Stomach (tissue), 9 donors: ENCODE measurements around the gene STXBP3. TPM values are rescaled to one million over a fixed set of nuclear protein-coding genes. Genes with fewer than 3 reads are reported as not detected.

Source experiments
- DNase-seq, 2 donors: peaks; one replicate each; pipeline versions ENCODE4 v3.0.0 to v3.0.0-alpha.2; 2013 to 2019
- H3K27ac ChIP-seq, 5 donors: fragments of 200-600 bp in 4 of 5; sonication (generic) in 4 of 5; one replicate each; pipeline ENCODE4 v1.5.1; 2013 to 2019; ENCODE audit warnings: mild to moderate bottlenecking in 1 of 5, moderate library complexity in 1 of 5
- H3K27me3 ChIP-seq, 3 donors: fragments of 200-600 bp; sonication (generic); one replicate each; pipeline ENCODE4 v1.5.1; 2017 to 2019; ENCODE audit warnings: mixed run types in 1 of 3
- H3K36me3 ChIP-seq, 4 donors: fragments of 200-600 bp; sonication (generic); 1 replicate in 3 of 4; 2 replicates in 1 of 4; pipeline ENCODE4 v1.5.1; 2016 to 2019
- H3K4me1 ChIP-seq, 4 donors: fragments of 200-600 bp; sonication (generic); one replicate each; pipeline ENCODE4 v1.5.1; 2016 to 2019
- H3K4me3 ChIP-seq, 4 donors: fragments of 200-600 bp; sonication (generic) in 3 of 4; one replicate each; pipeline ENCODE4 v1.5.1; 2016 to 2019; ENCODE audit warnings: mild to moderate bottlenecking in 1 of 4
- H3K9me3 ChIP-seq, 4 donors: fragments of 200-600 bp; sonication (generic); one replicate each; pipeline ENCODE4 v1.5.1; 2016 to 2019
- EP300 ChIP-seq: sonication (generic); formaldehyde crosslinking; IDR thresholded peaks from one replicate; pipeline ENCODE4 v1.6.1; 2017; ENCODE audit warnings: antibody characterized with exemption
- POLR2A ChIP-seq, 4 donors: fragments of 450-650 bp; IDR thresholded peaks; one replicate each; pipeline ENCODE4 v1.6.1; 2016; ENCODE audit warnings: antibody characterized with exemption in 4 of 4, control low read depth in 2 of 4, mild to moderate bottlenecking in 1 of 4, moderate library complexity in 1 of 4
- POLR2AphosphoS5 ChIP-seq, 3 donors: sonication (generic); formaldehyde crosslinking; IDR thresholded peaks; one replicate each; pipeline ENCODE4 v1.6.1; 2016; ENCODE audit warnings: antibody characterized with exemption in 3 of 3
- WGBS, 5 donors: extraction: QIAGEN DNeasy Blood & Tissue Kit in 3 of 5; methylation state at CpG; one replicate each; pipeline versions ENCODE4 v1.1.5 to v1.1.7; 2013 to 2018; 5-methylcytosine and 5-hydroxymethylcytosine counted together
- intact Hi-C: fragments of 100-400 bp; cut with DNase I; formaldehyde crosslinking; loops from one replicate; pipeline ENCODE4 v1.15.1; 2023; ENCODE audit warnings: low total_unique reads
- polyA plus RNA-seq, 3 donors: library from polyadenylated mRNA; stranded (reverse); fragments of 200-250 nt; gene quantifications; one replicate each; pipeline ENCODE4 v1.2.3, GENCODE V29; 2013
- total RNA-seq, 5 donors: library from RNA; depleted of rRNA; stranded (reverse); fragments of >200 nt; gene quantifications; one replicate each; pipeline versions ENCODE4 v1.1.0 to v1.2.3, GENCODE V29; 2014 to 2016
- TF ChIP-seq, protein P1 (sequence below), 7 experiments: fragments of 450-650 bp in 4 of 7; fragments of 200-600 bp in 3 of 7; sonication (generic) in 3 of 7; IDR thresholded peaks; one replicate each; pipeline ENCODE4 v1.5.1; 2016 to 2019; ENCODE audit warnings: antibody characterized with exemption in 7 of 7, control low read depth in 2 of 7, mild to moderate bottlenecking in 1 of 7
- donor health status: healthy with polysubstance abuse.
- donor health status: Bipolar disorder and iron deficiency.
- donor health status: healthy.

Gene STXBP3
- total and polyA plus RNA-seq, 8 donors: 11.7 to 170 (median 30.8) TPM

DNA sequence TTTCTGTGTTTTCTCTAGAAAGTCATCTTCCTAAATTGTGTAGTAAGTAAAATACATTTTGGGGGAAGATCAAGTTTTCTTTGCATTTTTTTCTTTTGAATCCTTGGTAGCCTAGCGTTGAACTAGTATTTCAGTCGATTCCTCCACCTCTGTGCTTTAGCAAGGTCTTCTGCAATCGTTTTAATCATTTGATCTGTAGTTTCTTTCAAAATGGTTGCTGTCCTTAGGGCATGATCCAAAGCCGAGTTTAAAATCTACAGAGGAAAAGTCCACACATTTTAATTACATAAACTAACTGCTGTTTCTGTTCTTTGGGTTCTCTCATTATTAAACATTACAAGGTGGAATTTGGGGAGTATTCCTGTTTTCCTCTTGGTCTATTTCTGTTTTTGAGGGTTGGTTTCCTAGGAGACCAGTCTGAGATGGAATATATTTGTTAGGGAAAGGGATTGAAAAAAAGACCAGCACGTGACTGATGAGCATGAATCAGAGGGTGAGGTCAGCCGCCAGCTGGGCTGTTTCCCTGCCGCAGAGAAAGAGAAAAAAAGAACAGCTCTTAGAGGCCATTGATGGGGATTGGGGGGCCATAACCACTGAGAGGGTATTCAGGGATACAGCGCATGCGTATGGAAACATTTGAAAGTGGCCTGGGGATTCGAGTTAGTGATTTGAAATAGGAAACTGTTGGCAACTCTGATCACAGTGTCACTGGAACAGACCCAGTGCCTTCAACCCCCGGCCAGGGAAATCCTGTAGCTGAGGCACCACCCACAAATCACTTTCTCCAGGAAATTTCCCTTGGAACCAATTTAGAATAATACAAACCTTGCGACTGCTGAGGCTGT is 69.8 kb downstream of the STXBP3 start:
- peak overlapping the region; percentile 73 to 87 (median 83) for H3K27ac ChIP-seq
- H3K4me3 ChIP-seq: peak overlapping the region; percentile 3 to 26 (median 19)
- peaks cover 7 to 35% (median 16%) of the 10 kb centered on the region in 4 donors for H3K4me1 ChIP-seq
- peaks cover 0 to 5% (median 4%) of the 10 kb centered on the region in 4 donors for H3K36me3 ChIP-seq
- DNase-seq: peak; percentile 45 to 96
- intact Hi-C loops: no loop called here
- no peaks in the 10 kb centered on the region for H3K27me3 ChIP-seq
- H3K9me3 ChIP-seq: no peaks in the 10 kb centered on the region
- 18 to 31% (median 28%) methylated on average over 12 of the region's 12 CpGs for WGBS, 5 donors
- TF ChIP-seq POLR2AphosphoS5 (IDR thresholded peaks at IDR 0.05) (peak; percentile 6 to 49 (median 38)), POLR2A (IDR thresholded peaks at IDR 0.05) (no peak), EP300 (no peak)
- TF ChIP-seq, protein P1, sequence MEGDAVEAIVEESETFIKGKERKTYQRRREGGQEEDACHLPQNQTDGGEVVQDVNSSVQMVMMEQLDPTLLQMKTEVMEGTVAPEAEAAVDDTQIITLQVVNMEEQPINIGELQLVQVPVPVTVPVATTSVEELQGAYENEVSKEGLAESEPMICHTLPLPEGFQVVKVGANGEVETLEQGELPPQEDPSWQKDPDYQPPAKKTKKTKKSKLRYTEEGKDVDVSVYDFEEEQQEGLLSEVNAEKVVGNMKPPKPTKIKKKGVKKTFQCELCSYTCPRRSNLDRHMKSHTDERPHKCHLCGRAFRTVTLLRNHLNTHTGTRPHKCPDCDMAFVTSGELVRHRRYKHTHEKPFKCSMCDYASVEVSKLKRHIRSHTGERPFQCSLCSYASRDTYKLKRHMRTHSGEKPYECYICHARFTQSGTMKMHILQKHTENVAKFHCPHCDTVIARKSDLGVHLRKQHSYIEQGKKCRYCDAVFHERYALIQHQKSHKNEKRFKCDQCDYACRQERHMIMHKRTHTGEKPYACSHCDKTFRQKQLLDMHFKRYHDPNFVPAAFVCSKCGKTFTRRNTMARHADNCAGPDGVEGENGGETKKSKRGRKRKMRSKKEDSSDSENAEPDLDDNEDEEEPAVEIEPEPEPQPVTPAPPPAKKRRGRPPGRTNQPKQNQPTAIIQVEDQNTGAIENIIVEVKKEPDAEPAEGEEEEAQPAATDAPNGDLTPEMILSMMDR (IDR thresholded peaks at IDR 0.05): no peak

DNA sequence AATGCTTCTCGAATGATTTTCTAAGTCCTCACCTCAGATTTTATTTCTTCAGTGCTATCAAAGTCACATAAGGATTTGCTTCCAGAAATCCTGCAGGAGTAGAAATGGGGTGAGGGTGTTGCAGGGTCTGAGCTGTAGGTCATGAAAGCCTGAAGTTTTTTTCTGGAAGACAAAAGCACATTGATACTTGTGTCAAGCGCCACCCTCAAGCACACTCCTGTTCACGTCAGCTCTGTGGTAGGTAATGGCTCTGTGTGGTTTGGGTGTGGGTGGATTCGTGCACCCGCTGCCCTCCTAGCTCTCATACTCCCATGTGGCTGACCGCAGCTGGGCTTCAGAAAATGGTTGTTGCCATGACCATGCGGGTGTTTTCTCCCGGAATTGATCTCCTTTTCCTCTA is 70.5 kb downstream of the STXBP3 start:
- 34 to 57% (median 48%) methylated on average over 8 of the region's 8 CpGs for WGBS, 5 donors

DNA sequence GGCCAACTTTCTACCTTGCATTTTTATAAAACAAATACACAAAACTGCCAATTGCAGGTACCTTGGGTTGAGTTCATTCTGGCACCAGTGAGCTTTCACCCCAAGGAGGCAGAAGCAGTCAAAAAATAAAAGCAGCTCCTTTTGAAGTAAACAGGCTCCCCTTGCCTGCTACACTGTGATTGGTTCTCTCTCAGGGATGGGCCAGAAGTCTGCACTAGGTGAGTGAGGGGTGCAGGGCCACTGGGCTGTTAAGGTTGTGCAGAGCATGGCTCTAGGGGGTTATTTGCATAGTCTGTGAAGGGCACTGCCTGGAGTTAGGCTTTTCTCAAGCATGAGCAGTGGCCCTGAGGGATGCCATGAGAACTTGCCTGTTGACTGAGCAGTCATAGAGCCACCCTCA is 71.3 kb downstream of the STXBP3 start:
- intact Hi-C loops: no loop called here

More for the DNA sequence above, 70.5 kb downstream of the STXBP3 start:
- Histone ChIP-seq H3K27me3 (no peaks in the 10 kb centered on the region), H3K4me3 (peak overlapping the region in 2 of 4 donors; percentile 3 to 21), H3K9me3 (no peaks in the 10 kb centered on the region), H3K4me1 (peaks cover 7 to 35% (median 16%) of the 10 kb centered on the region in 4 donors), H3K27ac (peak overlapping the region; percentile 73 to 87 (median 83)), H3K36me3 (no peaks in the 10 kb centered on the region)
- TF ChIP-seq, protein P1 (IDR thresholded peaks at IDR 0.05): no peak
- no peak for TF ChIP-seq POLR2A (IDR thresholded peaks at IDR 0.05)
- peak in 1 of 2 donors; percentile 68 for DNase-seq
- intact Hi-C loops: no loop called here

DNA sequence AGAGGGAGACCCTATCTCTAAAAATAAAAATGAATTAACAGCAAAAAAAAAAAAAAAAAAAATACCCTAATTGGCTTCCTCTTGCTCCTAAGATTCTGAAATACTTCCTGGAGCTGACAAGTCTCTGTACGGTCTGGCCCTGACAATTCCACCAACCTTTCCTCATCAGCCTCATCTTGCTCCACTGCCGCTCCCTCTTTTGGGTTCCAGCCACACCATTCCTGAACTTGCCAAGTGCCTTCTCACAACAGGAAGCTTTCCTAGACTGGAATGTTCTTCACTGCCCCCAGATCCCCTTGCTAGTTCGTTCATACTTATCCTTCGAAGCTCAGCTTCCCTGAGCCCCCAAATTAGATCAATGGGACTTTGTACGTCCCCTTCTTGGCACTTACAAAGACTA is 73.4 kb downstream of the STXBP3 start:
- Histone ChIP-seq H3K27ac (no peak overlapping the region), H3K4me3 (no peak overlapping the region), H3K9me3 (no peaks in the 10 kb centered on the region), H3K36me3 (no peaks in the 10 kb centered on the region), H3K4me1 (peaks cover 7 to 24% (median 16%) of the 10 kb centered on the region in 4 donors), H3K27me3 (no peaks in the 10 kb centered on the region)
- TF ChIP-seq, protein P1 (IDR thresholded peaks at IDR 0.05): no peak
- TF ChIP-seq POLR2AphosphoS5 (IDR thresholded peaks at IDR 0.05) (no peak), POLR2A (IDR thresholded peaks at IDR 0.05) (no peak), EP300 (no peak)
- intact Hi-C loops: no loop called here
- WGBS, 5 donors: 71 to 81% (median 78%) methylated on average over 5 of the region's 5 CpGs
- no peak for DNase-seq

More for the DNA sequence above, 71.3 kb downstream of the STXBP3 start:
- Histone ChIP-seq H3K4me1 (peaks cover 7 to 35% (median 16%) of the 10 kb centered on the region in 4 donors), H3K27me3 (no peaks in the 10 kb centered on the region), H3K27ac (no peak overlapping the region), H3K36me3 (no peaks in the 10 kb centered on the region), H3K9me3 (no peaks in the 10 kb centered on the region), H3K4me3 (no peak overlapping the region)
- DNase-seq: no peak
- TF ChIP-seq POLR2AphosphoS5 (IDR thresholded peaks at IDR 0.05) (no peak), EP300 (no peak), POLR2A (IDR thresholded peaks at IDR 0.05) (no peak)
- TF ChIP-seq, protein P1 (IDR thresholded peaks at IDR 0.05): no peak
